Erythroblast (primary cell): ENCODE results near the gene ARHGAP1.

Experiments used
- GATA1 ChIP-seq: IDR thresholded peaks from 2 replicates; pipeline ENCODE4 v1.6.1; 2011; ENCODE audit warnings: low read depth, mild to moderate bottlenecking, control low read depth, low read length, moderate library complexity
- POLR2A ChIP-seq: IDR thresholded peaks from 2 replicates; pipeline ENCODE4 v1.6.1; 2011; ENCODE audit warnings: mild to moderate bottlenecking, low read length

GRCh38 chr11:46697303-46697702 lies 3.1 kb downstream of the ARHGAP1 start:
- TF ChIP-seq POLR2A (no peak), GATA1 (no peak)
